Neural progenitor cell (in vitro differentiated cells): ENCODE measurements around the gene ARHGAP26. TPM values are rescaled to one million over a fixed set of nuclear protein-coding genes. Genes with fewer than 3 reads are reported as not detected.
A peak's percentile ranks its signal among the peaks of the same experiment; 100 is the strongest.

ENCODE experiments used
- DNase-seq: peaks from one replicate; pipeline ENCODE4 v3.0.0-alpha.2; 2016; ENCODE audit warnings: low spot score
- H2AFZ ChIP-seq: fragments of 200-600 bp; sonication (generic); replicated peaks from 2 replicates; pipeline ENCODE4 v1.6.1; 2016; ENCODE audit warnings: antibody characterized with exemption
- H3F3A ChIP-seq: fragments of 200-600 bp; sonication (generic); 2 replicates; pipeline ENCODE4 v1.6.1; 2016; ENCODE audit warnings: antibody characterized with exemption, low read depth
- H3K27ac ChIP-seq: fragments of 200-600 bp; sonication (generic); 2 replicates; pipeline ENCODE4 v1.5.1; 2016; ENCODE audit warnings: mild to moderate bottlenecking
- H3K27me3 ChIP-seq: fragments of 200-600 bp; sonication (generic); 2 replicates; pipeline ENCODE4 v1.6.1; 2016; ENCODE audit warnings: mild to moderate bottlenecking, moderate library complexity
- H3K36me3 ChIP-seq: fragments of 200-600 bp; sonication (generic); 2 replicates; pipeline ENCODE4 v1.5.1; 2016
- H3K4me1 ChIP-seq: fragments of 200-600 bp; sonication (generic); 2 replicates; pipeline ENCODE4 v1.6.1; 2016; ENCODE audit warnings: mixed run types
- H3K4me2 ChIP-seq: fragments of 200-600 bp; sonication (generic); 2 replicates; pipeline ENCODE4 v1.6.1; 2016
- H3K4me3 ChIP-seq: fragments of 200-600 bp; sonication (generic); 2 replicates; pipeline ENCODE4 v1.5.1; 2016
- H3K79me2 ChIP-seq: fragments of 200-600 bp; sonication (generic); 2 replicates; pipeline ENCODE4 v1.6.1; 2016; ENCODE audit warnings: low read depth
- H3K9ac ChIP-seq: fragments of 200-600 bp; sonication (generic); 2 replicates; pipeline ENCODE4 v1.6.1; 2016
- H3K9me3 ChIP-seq: fragments of 200-600 bp; sonication (generic); 2 replicates; pipeline ENCODE4 v1.5.1; 2016; ENCODE audit warnings: low read depth
- H4K20me1 ChIP-seq: fragments of 200-600 bp; sonication (generic); 2 replicates; pipeline ENCODE4 v1.6.1; 2016; ENCODE audit warnings: low read depth
- H3K27ac Mint-ChIP-seq: 3 replicates; pipeline ENCODE4 v1.8.0; 2021; ENCODE audit warnings: mixed read lengths
- H3K27me3 Mint-ChIP-seq: 2 replicates; pipeline ENCODE4 v1.8.0; 2022; ENCODE audit warnings: low read depth, mild to moderate bottlenecking, inconsistent platforms, moderate library complexity, mixed read lengths; ENCODE audit not compliant: insufficient read depth
- H3K36me3 Mint-ChIP-seq: 3 replicates; pipeline ENCODE4 v1.8.0; 2021; ENCODE audit warnings: mixed read lengths
- H3K4me1 Mint-ChIP-seq: 3 replicates; pipeline ENCODE4 v1.8.0; 2021; ENCODE audit warnings: mixed read lengths
- H3K4me3 Mint-ChIP-seq: 3 replicates; pipeline ENCODE4 v1.8.0; 2021; ENCODE audit warnings: mild to moderate bottlenecking, moderate library complexity, mixed read lengths
- H3K9me3 Mint-ChIP-seq: 3 replicates; pipeline ENCODE4 v1.8.0; 2020; ENCODE audit warnings: mixed read lengths
- CTCF ChIP-seq: fragments of 200-600 bp; sonication (generic); IDR thresholded peaks from 2 replicates; pipeline ENCODE4 v1.5.1; 2017; ENCODE audit warnings: antibody characterized with exemption, mild to moderate bottlenecking
- EZH2 ChIP-seq: fragments of 200-600 bp; sonication (generic); IDR thresholded peaks from 2 replicates; pipeline ENCODE4 v1.6.1; 2017; ENCODE audit warnings: antibody characterized with exemption, mild to moderate bottlenecking, moderate library complexity
- EZH2phosphoT487 ChIP-seq: fragments of 200-600 bp; sonication (generic); IDR thresholded peaks from 2 replicates; pipeline ENCODE4 v1.6.1; 2017; ENCODE audit warnings: antibody characterized with exemption
- total RNA-seq: library from RNA; depleted of rRNA; stranded (reverse); fragments of >200 nt; gene quantifications from 2 replicates; pipeline ENCODE4 v1.2.3, GENCODE V29; 2015; ENCODE audit warnings: low replicate concordance

Gene ARHGAP26
- total RNA-seq, 1 donor from 2014 or later = 7.0 TPM

DNA sequence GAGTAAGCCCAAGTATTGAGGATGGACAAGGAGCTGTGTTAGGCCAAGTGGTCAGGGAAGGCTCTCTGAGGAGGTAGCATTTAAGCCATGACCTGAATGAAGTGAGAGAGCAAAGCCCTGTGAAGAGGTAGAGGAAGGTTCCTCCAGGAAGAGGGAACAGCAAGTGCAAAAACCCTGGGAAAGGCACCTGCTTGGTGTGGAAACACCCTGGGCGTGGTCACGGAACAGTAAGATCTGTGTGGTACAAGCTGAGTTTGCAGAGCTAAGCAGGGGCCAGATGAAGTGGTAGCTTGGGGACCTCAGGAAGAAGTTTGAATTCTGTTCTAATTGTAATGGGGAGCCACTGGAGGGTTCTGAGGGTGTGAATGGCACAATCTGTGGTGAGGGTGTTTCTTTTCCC is 310.2 kb downstream of the ARHGAP26 start:
- Histone ChIP-seq H3F3A (no peaks in the 10 kb centered on the region), H3K27ac (no peak overlapping the region), H3K36me3 (no peaks in the 10 kb centered on the region), H4K20me1 (no peaks in the 10 kb centered on the region), H2AFZ (no peak overlapping the region), H3K9ac (no peak overlapping the region), H3K4me2 (no peak overlapping the region), H3K9me3 (no peaks in the 10 kb centered on the region), H3K4me3 (no peak overlapping the region), H3K79me2 (no peaks in the 10 kb centered on the region), H3K4me1 (peaks cover 5% of the 10 kb centered on the region), H3K27me3 (no peaks in the 10 kb centered on the region)
- no peaks in the 10 kb centered on the region for H3K36me3 Mint-ChIP-seq
- H3K4me3 Mint-ChIP-seq = no peak overlapping the region
- no peak for TF ChIP-seq EZH2
- TF ChIP-seq CTCF = no peak
- TF ChIP-seq EZH2phosphoT487 = no peak
- no peaks in the 10 kb centered on the region for H3K27me3 Mint-ChIP-seq
- H3K9me3 Mint-ChIP-seq = no peaks in the 10 kb centered on the region
- no peak overlapping the region for H3K27ac Mint-ChIP-seq
- no peak for DNase-seq
- no peaks in the 10 kb centered on the region for H3K4me1 Mint-ChIP-seq

GRCh38 chr5:143080982-143081381 is 310.8 kb downstream of the ARHGAP26 start:
- H4K20me1 ChIP-seq = no peaks in the 10 kb centered on the region
- H3K4me3 ChIP-seq = no peak overlapping the region
- Mint-ChIP-seq H3K4me1 (no peaks in the 10 kb centered on the region), H3K4me3 (no peak overlapping the region), H3K36me3 (no peaks in the 10 kb centered on the region), H3K27me3 (no peaks in the 10 kb centered on the region), H3K27ac (no peak overlapping the region), H3K9me3 (no peaks in the 10 kb centered on the region)
- H3K4me1 ChIP-seq = peaks cover 5% of the 10 kb centered on the region
- TF ChIP-seq EZH2phosphoT487 (no peak), CTCF (no peak), EZH2 (no peak)
- no peak overlapping the region for H2AFZ ChIP-seq
- no peaks in the 10 kb centered on the region for H3K79me2 ChIP-seq
- H3K9me3 ChIP-seq = no peaks in the 10 kb centered on the region
- no peak overlapping the region for H3K4me2 ChIP-seq
- no peak for DNase-seq
- no peaks in the 10 kb centered on the region for H3K36me3 ChIP-seq
- H3K27ac ChIP-seq = no peak overlapping the region
- H3K9ac ChIP-seq = no peak overlapping the region
- H3F3A ChIP-seq = no peaks in the 10 kb centered on the region
- no peaks in the 10 kb centered on the region for H3K27me3 ChIP-seq

- H3K27ac Mint-ChIP-seq = no peak overlapping the region
- Histone ChIP-seq H3K9me3 (no peaks in the 10 kb centered on the region), H3K4me3 (no peak overlapping the region), H2AFZ (no peak overlapping the region), H3F3A (no peaks in the 10 kb centered on the region), H3K4me1 (no peaks in the 10 kb centered on the region), H3K36me3 (no peaks in the 10 kb centered on the region), H4K20me1 (no peaks in the 10 kb centered on the region), H3K27me3 (no peaks in the 10 kb centered on the region), H3K27ac (no peak overlapping the region), H3K79me2 (no peaks in the 10 kb centered on the region), H3K4me2 (no peak overlapping the region), H3K9ac (peak overlapping the region; percentile 34)
- no peak for DNase-seq
- no peaks in the 10 kb centered on the region for H3K36me3 Mint-ChIP-seq
- H3K4me3 Mint-ChIP-seq = no peak overlapping the region
- TF ChIP-seq EZH2 (no peak), EZH2phosphoT487 (no peak), CTCF (no peak)
- H3K9me3 Mint-ChIP-seq = peaks cover 2% of the 10 kb centered on the region
- no peaks in the 10 kb centered on the region for H3K27me3 Mint-ChIP-seq
- H3K4me1 Mint-ChIP-seq = no peaks in the 10 kb centered on the region
Measured at GRCh38 chr5:143083006-143083405, 312.8 kb downstream of the ARHGAP26 start.

DNA sequence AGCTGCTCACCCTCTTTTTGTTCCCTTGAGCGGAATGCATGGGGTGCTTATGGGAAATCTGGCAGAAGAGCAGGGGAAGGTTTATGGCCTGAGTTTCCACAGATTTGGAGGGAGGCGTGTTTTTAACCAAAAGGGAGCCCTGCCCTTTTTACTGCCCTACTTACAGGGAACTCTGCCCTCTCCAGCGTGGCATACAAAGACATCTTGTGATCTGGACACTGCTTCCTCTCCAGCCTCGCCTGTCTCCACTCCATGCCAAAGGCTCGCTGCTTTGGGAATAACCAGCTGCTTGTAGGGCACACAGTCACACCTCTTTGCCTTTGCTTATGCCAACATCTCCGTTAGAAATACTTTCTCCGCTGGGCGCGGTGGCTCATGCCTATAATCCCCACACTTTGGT is 314.2 kb downstream of the ARHGAP26 start:
- no peak overlapping the region for H3K4me3 ChIP-seq
- no peak overlapping the region for H3K4me2 ChIP-seq
- no peak overlapping the region for H3K9ac ChIP-seq
- no peak overlapping the region for H3K27ac ChIP-seq
- no peak overlapping the region for H2AFZ ChIP-seq
- H3K79me2 ChIP-seq = no peaks in the 10 kb centered on the region
- Mint-ChIP-seq H3K4me1 (no peaks in the 10 kb centered on the region), H3K4me3 (no peak overlapping the region), H3K27ac (no peak overlapping the region), H3K9me3 (peaks cover 2% of the 10 kb centered on the region), H3K36me3 (peaks cover under 1% of the 10 kb centered on the region), H3K27me3 (no peaks in the 10 kb centered on the region)
- H3K36me3 ChIP-seq = no peaks in the 10 kb centered on the region
- TF ChIP-seq EZH2 (no peak), EZH2phosphoT487 (no peak), CTCF (no peak)
- no peak for DNase-seq
- no peaks in the 10 kb centered on the region for H3F3A ChIP-seq
- H3K27me3 ChIP-seq = no peaks in the 10 kb centered on the region
- no peaks in the 10 kb centered on the region for H3K4me1 ChIP-seq
- H3K9me3 ChIP-seq = no peaks in the 10 kb centered on the region
- H4K20me1 ChIP-seq = no peaks in the 10 kb centered on the region
